Activated CD4-positive, CD25-positive, alpha-beta regulatory T cell treated with anti-CD3 and anti-CD28 coated beads, Interleukin-2, amount 50 U/mL, for 72 hours (primary cell): ENCODE data around the gene SLC9A9.
"Not testable (repeated sequence)": the region's sequence is repeated elsewhere in the genome, so short reads cannot be mapped to it uniquely, and the experiment has no call there.

Source experiments
- DNase-seq: peaks from one replicate; pipeline ENCODE4 v3.0.0; 2021

SLC9A9 gene

DNA sequence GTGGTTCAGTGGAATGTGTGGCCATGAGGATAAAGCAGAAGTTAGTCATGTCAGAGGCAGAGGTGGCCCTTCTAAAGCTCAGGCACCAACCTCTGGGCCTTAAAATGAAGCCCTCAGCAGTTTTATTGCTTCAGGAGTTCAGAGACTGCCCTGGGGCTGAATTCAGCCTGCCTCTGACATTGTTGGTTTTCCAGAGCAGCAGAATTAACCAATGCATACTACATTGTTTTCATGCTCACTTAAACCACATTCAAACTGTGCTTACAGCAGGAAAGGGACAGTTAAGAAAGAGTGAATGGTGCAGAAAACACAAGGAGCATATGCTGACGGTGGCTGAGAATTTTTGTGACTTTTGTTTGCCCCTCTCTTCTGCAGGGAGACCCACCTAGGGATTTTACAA is 408.5 kb downstream of the SLC9A9 start:
- no peak for DNase-seq

DNA sequence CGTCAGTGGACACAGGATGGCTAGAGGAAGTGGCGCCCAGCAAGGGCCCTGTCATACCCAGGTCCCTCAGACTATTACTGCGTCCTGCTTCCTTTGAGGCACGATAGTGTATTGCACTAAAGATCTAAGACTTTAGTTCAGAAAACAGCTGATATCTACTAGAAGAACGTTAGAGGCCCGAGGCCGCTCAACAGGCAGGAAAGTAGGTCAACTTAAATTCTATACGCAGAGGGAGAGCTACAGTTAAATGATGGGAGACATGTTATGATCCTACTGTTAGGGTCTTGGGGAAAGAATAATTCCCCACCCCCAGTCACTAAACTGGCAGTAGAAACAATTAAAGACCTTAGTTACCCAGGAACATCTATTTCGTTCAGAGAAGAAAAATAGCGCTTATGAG is 410.9 kb downstream of the SLC9A9 start:
- no peak for DNase-seq

DNA sequence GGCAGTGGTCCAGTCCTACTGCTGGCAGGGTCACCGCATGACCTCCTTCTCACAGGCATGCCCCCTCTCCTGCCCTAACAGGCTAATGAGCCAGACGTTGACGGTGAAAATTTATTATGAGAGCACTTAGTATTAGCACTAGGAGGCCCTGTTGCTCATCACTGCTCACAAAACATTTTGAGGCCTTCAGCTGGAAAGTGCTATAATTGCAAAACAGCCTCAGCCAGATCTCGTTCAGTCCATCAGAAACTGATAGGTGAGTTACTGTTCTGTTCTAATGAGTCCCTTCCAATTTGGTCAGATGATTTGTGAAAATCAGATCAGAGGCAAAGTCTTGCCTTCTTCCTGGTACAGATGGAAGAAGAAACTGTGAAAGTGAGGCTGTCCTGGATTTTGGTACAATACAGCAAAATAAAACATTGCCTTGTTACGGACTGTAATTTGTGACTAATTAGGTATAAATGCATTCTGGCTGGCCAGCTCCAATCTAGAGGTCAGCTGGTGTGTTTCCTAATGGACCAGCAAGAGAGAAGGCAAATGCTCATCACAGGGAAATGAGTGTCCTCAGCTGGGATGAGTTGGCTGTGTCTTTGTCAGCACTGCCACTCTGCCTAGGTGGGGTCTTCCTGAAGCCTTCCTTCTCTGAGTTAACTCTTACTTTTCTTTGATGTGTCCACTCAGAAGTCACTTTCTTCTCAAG is 411.9 kb downstream of the SLC9A9 start:
- no peak for DNase-seq

DNA sequence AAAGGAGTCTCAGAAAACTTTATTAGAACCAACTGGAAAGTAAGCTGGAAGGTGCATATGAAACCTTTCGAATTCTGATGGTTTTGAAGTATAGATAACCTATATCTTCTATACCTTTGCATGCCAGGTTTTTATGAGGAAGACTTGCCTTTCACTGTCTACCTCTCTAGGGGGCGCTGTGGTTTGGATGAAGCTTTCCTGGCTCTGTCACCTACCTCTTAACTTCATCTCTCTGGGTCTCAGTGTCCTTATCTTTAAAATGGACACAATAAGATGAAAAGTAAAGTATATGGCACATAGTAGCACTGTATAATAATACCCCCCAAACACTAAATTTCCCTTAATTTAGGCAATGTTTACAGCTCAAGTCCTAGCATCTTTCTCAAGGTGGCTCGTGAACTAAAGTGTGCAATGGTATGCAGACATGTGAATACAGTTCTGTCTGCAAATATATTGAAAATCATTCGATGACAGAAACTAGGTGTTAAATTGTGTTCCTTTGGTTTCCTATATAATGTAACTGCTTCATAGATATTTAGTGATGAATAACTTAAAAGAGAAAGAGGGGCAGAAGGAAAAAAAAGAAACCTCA is 414.4 kb downstream of the SLC9A9 start:
- DNase-seq: no peak

DNA sequence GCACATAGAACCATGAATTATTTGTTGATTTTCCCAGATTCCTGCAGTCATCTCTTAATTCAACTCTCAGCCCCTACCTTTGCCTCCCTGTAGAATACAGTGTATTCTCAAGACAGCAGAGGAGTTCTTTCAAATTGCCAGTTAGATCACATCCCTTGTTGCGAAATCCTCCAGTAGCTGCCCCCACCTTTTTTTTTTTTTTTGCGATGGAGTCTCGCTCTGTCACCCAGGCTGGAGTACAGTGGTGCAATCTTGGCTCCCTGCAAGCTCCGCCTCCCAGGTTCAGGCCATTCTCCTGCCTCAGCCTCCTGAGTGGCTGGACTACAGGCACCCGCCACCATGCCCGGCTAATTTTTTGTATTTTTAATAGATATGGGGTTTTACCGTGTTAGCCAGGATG is 417.0 kb downstream of the SLC9A9 start:
- DNase-seq: not testable (repeated sequence)

DNA sequence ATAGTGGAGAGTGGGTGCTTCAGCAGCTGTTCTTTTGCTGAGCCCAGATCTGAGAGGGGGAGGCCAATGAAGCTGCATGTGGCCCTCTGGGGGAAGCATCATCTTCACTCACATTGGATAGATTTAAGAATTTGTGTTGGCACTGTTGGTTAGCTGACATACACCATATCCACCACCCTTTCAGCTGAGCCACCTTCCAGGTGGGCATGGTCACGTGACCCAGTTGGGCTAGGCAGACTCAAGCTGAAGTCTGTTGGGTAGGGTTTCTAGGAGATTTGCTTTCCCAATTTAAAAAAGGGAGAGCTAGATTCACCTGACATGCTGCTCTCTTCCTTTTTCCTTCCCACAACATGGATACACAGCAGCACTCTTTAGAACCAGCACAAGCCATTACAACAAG is 417.7 kb downstream of the SLC9A9 start:
- no peak for DNase-seq

DNA sequence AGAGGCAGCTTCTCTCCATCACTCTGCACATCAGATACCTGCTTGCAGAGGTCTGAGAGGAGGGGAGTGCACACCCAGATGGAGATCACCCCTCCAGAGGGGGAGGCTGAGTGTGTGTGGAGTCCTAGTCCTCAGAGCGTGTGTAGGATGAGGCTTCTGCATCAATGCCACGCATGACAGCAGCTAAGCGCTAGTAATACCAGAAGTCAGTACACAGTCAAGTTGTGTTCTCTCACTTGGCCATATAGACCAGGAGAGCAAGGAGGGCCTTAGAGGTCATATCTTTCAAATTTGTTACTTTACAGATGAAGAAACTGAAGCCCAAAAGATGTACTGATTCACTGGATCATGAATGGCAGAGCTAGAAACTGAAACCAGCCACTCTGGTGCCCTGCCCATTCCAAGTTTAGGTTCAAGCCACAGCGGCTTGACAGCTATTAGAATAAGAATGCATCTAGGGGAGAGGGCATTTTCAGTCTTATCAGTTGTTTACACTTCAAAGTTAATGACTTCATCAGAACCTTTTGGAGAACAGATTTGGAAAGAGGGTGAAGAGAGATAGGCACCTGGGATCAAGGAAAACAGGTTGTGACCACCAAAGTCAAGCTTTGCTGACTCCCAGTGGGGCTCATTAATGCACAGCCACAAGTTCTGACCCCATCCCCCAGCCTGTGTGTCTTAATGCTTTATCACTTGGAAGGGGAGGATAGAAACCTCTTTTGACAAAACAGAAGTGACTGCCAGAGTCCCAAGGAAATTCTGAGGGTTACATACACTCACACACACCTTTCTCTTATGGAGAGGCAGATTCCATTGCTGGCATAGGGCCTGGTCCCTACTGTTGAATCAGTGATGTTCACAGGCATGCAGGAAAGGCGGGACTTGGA is 418.4 kb downstream of the SLC9A9 start:
- DNase-seq: no peak

DNA sequence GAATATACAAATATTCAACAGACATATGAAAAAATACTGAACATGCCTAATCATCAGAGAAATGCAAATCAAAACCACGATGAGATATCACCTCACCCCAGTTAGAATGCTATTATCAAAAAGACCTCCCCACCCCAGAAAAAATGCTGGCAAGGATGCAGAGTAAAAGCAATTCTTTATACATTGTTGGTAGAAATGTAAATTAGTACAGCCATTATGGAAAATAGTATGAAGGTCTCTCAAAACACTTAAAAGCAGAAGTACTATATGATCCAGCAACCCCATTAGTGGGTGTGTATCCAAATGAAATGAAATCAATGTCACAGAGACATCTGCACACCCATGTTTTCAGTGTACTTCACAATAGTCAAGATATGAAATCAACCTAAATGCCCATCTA is 420.0 kb downstream of the SLC9A9 start:
- no peak for DNase-seq

DNA sequence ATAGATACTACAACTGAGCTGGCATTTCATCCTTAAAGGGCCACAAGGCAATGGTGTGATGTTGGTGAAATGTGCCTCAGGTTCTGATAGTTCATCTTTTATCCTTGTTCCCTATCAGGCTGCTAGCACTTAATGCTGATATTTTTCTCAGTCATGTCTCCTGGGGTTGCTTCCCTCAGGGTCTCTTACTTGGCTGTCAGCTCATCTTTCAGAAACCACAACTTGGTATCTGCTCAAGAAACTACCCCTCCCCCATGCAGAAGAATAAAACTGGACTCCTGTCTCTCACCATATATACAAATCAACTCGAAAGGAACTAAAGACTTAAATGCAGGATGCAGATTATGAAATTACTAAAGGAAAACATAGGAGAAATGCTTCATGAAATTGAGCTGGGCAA is 420.6 kb downstream of the SLC9A9 start:
- DNase-seq: no peak

DNA sequence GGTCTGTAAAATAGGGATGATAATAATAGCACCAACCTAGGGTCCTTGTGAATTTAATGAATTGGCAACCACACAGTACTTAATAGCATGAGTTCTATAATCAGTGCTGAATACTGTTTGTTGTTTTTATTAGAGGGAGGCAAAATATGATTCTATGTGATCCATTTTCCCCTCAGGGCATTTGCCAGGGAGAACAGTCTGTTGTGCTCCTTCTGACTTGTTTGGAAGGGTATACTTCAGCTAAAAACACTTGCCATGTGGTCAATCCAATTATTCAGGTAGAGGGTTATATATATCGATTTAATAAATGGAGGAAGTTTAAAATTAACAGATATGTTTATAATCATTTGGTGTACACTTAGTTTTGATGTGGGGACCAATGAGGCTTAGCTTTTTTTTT is 423.4 kb downstream of the SLC9A9 start:
- no peak for DNase-seq

DNA sequence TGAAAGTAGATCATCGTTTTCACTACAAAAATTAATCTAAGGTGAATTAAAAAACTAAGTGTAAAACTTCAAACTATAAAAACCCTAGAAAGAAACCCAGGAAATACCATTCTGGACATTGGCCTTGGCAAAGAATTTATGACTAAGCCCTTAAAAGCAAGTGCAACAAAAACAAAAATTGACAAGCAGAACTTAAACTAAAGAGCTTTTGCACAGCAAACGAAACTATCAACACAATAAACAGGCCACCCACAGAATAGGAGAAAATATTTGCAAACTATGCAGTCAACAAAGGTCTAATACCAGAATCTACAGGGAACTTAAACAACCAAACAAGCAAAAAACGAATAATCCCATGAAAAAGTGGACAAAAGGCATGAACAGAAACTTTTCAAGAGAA is 426.7 kb downstream of the SLC9A9 start:
- no peak for DNase-seq

DNA sequence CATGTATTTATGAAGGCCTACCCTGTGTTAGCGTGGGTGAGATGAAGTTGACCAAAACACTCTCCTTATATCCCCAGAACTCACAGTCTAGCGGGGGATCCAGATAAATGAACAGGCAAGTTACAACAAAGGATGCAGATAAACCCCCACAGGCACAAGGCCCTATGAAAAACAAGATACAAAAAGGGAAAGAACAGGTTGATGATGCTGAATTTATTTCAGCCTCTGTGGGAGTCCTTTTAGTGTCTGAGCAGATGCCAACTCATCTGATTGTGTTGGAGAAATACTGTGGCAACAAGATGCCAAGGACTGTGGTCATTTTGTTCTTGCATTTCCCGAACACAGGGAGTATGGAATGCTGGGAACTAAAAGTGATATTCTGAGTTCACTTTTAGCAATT is 428.7 kb downstream of the SLC9A9 start:
- DNase-seq: no peak

DNA sequence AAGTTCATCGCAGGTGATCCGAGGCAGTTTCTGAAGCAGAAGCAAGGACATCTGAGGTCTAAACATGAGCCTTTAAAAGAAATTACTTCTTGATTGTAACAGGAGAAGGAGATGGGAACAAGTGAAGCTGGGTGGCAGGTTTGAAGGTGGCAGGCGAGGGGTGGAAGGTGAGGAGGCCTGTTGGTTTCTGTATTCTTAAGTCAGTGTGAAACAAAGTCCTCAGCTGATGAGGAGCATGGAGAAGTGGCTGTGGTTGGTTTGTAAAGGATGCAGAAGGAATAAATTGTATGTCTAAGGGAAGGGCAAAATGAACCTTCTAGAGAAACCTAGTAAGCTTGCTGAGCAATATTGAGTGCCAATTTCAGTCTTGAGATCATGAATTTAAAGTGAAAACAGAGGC is 429.9 kb downstream of the SLC9A9 start:
- DNase-seq: no peak

DNA sequence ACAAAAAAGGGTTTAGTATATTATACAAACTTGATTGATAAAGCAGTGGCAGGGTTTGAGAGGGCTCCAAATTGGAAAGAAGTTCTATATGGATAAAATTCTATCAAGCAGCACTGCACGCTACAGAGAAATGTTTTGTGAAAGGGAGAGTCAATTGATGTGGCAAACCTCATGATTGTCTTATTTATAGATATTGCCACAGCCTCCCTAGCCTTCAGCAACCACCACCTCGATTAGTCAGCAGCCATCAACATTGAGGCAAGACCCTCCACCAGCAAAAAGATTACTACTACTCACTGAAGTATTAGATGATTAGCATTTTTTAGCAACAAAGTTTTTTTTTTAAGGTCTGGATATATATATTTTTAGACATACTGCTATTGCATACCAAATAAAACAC is 432.0 kb downstream of the SLC9A9 start:
- DNase-seq: no peak

DNA sequence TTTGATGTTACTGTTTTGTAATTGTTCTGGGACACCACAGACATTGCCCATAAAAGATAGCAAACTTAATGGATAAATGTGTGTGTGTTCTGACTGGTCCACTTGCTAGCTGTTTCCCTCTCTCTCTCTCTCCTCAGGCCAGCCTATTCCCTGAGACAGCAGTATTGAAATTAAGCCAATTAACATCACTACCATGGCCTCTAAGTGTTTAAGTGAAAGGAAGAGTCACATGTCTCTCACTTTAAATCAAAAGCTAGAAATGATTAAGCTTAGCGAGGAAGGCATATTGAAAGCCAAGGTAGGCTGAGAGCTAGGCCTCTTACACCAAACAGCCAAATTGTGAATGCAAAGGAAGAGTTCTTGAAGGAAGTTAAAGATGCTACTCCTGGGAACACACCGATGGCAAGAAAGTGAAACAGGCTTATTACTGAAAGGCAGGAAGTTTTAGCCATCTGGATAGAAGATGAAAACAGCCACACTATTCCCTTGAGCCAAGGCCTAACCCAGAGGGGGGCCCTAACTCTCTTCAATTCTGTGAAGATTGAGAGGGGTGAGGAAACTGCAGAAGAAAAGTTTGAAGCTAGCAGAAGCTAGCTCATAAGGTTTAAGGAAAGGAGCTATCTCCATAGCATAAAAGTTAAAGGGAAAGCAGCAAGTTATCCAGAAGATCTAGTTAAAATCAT is 433.6 kb downstream of the SLC9A9 start:
- DNase-seq: no peak

DNA sequence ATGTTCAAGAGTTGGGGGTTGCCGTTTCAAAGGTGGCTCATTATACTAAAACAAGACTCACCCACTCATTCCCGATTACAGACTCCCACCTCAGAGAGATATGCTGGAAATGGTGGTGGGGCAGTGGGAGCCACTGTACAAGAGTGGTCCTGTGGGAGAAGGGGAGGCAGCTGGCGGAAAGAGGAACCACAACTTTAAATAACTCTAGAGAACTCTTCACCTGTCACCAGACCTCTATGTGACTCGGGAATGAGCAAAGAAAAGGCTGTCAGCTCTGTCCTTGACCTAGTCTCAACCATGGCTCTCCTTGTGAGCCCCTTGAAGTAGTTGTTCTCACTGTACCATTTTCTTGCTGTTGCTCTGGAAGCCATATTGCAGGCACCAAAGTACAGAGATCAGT is 434.9 kb downstream of the SLC9A9 start:
- no peak for DNase-seq

DNA sequence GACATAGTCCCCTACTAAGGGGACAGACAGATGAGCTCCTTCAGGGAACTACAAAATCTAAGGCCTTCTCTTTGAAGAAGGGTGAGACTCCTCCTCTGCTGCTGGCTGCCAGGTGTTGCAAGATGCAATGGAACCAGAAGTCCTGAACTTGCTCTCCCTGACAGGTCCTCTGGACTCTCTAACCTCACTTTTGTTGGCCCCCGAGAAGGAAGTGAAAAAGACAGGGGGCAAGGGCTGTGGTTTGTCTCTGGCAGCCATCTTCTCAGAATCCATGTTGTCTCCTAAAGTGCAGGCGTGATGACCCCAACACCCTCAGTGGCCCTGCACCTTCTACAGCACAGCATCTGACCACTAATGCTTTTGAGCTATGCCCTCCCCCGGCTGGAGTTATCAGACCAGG is 436.2 kb downstream of the SLC9A9 start:
- no peak for DNase-seq

DNA sequence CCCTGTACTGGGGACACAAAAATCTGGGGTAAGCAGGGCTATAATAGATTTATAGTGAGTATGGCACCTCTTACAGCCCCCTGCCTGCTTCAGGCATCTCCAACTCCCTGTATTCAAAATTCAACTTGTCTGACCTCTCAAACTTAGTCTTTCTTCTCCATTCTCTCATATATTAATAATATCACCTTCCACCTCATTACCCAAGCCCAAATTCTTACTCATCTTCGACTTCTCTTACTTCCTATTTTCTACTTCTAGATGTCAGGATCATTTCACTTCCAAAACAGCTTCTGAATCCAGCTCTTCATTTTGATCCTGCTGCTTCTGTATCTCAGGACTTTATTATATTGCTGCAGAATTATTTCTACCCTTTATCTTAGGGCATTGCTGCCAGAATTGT is 438.0 kb downstream of the SLC9A9 start:
- no peak for DNase-seq

DNA sequence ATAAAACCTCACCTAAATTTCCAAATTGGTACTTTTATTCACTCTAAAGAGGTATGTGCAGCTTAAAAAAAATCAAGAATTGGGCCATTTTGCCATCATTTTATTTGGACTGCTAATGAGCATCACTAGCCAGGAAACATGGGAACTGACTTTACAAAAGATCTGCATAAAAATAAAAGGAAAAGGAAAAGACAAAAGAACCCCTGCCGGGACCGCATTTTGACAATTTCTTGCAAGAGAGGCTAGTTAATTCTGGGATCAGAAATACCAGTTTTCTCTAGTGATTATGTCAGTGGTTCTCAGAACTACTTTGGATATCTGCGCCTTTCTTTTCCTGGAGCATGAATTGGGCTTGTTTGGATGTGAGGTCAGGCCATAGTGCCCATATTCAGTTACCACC is 439.5 kb downstream of the SLC9A9 start:
- DNase-seq: no peak

DNA sequence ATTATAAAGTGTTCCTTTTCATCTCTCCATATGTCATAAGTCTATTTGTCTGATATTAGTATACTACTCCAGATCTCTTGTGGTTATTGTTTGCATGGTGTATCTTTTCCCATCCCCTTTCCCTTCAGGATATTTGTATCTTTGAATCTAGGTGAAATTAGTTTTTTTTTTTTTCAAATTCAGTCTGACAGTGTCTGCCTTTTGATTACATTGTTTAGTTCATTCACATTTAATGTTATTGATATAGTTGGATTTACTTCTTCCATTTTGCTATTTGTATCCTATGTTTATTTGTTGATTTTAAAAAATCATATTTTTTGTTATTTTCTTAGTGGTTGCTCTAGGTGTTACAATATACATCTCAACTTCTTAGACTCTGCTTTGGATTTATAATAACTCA is 445.7 kb downstream of the SLC9A9 start:
- DNase-seq: no peak

DNA sequence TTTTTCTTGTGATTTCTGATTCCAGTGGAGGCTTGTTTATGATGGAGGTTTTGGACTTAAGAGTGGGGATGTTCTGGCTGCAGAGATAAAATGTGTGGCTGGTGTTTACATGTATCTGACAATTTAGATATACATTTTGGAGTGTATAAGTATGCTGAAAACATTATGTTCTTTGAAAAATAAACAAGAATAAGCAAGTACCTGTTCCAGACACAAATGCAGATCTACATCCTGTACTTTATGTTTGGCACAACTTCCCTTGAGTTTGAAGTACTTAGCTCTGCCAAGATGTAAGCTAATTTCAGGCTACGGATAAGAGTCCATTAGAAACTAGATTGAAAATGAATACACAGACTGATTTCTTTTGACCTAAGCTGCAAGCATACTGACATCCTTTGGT is 451.5 kb downstream of the SLC9A9 start:
- DNase-seq: no peak

DNA sequence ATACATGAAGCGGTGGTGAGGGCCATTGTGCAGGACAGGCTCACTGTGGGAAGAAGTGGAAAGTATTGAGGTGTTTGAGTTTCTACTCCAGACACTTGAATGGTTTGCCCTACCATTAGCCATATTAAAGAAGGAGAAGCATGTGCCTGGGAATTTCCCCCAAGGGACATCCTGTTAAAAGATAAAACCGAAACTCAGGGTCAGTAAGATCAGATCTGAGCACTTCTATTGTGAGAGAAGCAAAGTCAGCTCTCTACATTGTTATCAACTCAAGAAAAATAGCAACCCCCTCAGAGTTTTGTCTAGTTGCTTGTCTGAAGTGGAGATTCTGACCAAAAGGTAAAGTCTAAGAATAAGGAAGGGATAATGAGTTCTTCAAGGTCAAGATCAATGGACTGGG is 458.9 kb downstream of the SLC9A9 start:
- DNase-seq: no peak

DNA sequence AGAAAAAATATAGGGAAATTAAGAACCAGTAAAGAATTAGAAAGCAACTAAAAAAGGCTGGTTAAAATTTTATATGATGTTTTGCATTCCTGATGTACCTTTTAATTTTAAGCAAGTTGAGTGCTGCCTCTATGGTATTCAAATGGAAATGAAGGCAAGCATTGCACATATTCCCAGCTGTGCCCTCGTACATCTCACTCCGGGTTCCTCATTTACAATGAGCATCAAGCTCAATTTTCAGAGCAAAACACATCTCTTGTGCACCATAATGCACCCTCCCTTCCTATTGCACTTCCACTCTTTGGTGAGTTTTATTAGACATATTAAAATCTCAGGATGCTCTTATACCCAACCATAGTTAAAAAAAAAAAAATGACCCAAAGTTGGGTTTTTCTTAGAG is 460.8 kb downstream of the SLC9A9 start:
- DNase-seq: no peak

DNA sequence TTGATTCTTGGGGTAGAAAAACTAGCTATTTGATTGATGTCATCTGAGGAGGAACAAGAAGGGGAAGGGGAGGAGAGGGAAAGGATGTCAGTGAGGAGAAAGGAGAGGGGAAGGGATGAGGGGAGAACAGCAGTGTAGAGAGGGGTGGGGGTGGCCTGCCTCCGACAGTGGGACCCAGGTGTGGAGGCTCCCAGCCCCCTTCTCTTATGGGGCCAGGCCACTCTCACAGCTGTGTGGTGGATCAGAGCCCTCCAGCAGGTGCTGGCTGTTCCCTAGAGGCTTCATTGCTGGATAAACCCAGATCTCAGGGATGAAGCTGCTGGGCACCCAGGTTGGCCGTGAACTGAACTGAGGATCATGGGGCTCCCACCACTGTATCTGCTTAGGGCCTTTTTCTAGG is 464.2 kb downstream of the SLC9A9 start:
- no peak for DNase-seq
